IMR-90 (cell line): ENCODE measurements around the gene JMJD8. TPM values are rescaled to one million over a fixed set of nuclear protein-coding genes. Genes with fewer than 3 reads are reported as not detected.

ENCODE experiments used
- ATAC-seq: fragments of 200-7000 bp; cut with Tn5 transposase; 2 replicates; pipeline ENCODE4 v1.9.1; 2020; ENCODE audit warnings: low read depth, mild to moderate bottlenecking, moderate library complexity
- BruUV-seq: library from RNA; stranded (reverse); fragments of 400-500 nt; replicated peaks from 2 replicates; lab custom pipeline; 2021; lab: Mats Ljungman, UMichigan
- CTCF ChIA-PET: fragments of 300-600 bp; formaldehyde crosslinking; extraction: SDS; loops from one replicate; lab custom pipeline; 2021; ENCODE audit warnings: antibody characterized with exemption; lab: Yijun Ruan, JAX
- POLR2A ChIA-PET: fragments of 300-600 bp; sonication (Branson Sonifier 250); formaldehyde crosslinking; loops from one replicate; lab custom pipeline; 2022; ENCODE audit warnings: antibody characterized with exemption; ENCODE audit not compliant: unreplicated experiment; lab: Charles Lee
- DNase-seq: peaks from one replicate; pipeline ENCODE4 v3.0.0; 2013
- H2AFZ ChIP-seq: replicated peaks from 2 replicates; pipeline ENCODE3; 2013; ENCODE audit warnings: low read length, mild to moderate bottlenecking; ENCODE audit not compliant: poor library complexity
- H2AK5ac ChIP-seq: 2 replicates; pipeline ENCODE4 v1.6.1; 2013; ENCODE audit warnings: low read depth, low read length, inconsistent platforms
- H2AK9ac ChIP-seq: replicated peaks from 2 replicates; pipeline ENCODE3; 2013; ENCODE audit warnings: mild to moderate bottlenecking, low read depth, low read length, moderate library complexity; ENCODE audit not compliant: poor library complexity
- H2BK120ac ChIP-seq: 2 replicates; pipeline ENCODE4 v1.6.1; 2013; ENCODE audit warnings: low read depth, low read length, inconsistent platforms
- H2BK15ac ChIP-seq: 3 replicates; pipeline ENCODE4 v1.6.1; 2013; ENCODE audit warnings: low read depth, low read length, inconsistent platforms
- H2BK20ac ChIP-seq: 2 replicates; pipeline ENCODE4 v1.6.1; 2013; ENCODE audit warnings: low read depth, mild to moderate bottlenecking, inconsistent platforms, low read length, moderate library complexity
- H2BK5ac ChIP-seq: 2 replicates; pipeline ENCODE4 v1.6.1; 2013; ENCODE audit warnings: mild to moderate bottlenecking, low read depth, low read length, inconsistent platforms; ENCODE audit not compliant: poor library complexity, severe bottlenecking
- H3K14ac ChIP-seq: replicated peaks from 2 replicates; pipeline ENCODE4 v1.6.1; 2013; ENCODE audit warnings: low read depth, low read length, inconsistent platforms
- H3K18ac ChIP-seq: 2 replicates; pipeline ENCODE4 v1.6.1; 2013; ENCODE audit warnings: low read depth, low read length, control low read depth
- H3K23ac ChIP-seq: 2 replicates; pipeline ENCODE4 v1.6.1; 2013; ENCODE audit warnings: low read depth, low read length, inconsistent platforms
- H3K27ac ChIP-seq: 2 replicates; pipeline ENCODE4 v1.5.1; 2013; ENCODE audit warnings: mild to moderate bottlenecking, control low read depth, low read length; ENCODE audit not compliant: insufficient read depth
- H3K27me3 ChIP-seq: 2 replicates; pipeline ENCODE4 v1.6.1; 2013; ENCODE audit warnings: low read length; ENCODE audit not compliant: control insufficient read depth, insufficient read depth
- H3K36me3 ChIP-seq: 2 replicates; pipeline ENCODE4 v1.6.1; 2013; ENCODE audit warnings: low read length, mixed read lengths; ENCODE audit not compliant: control insufficient read depth, insufficient read depth
- H3K4ac ChIP-seq: 2 replicates; pipeline ENCODE4 v1.6.1; 2013; ENCODE audit warnings: low read depth, low read length, inconsistent platforms
- H3K4me1 ChIP-seq: 2 replicates; pipeline ENCODE4 v1.6.1; 2013; ENCODE audit warnings: low read length, mixed read lengths; ENCODE audit not compliant: control insufficient read depth, insufficient read depth
- H3K4me2 ChIP-seq: 2 replicates; pipeline ENCODE4 v1.6.1; 2013; ENCODE audit warnings: low read depth, mild to moderate bottlenecking, control low read depth, low read length, moderate library complexity
- H3K4me3 ChIP-seq: 2 replicates; pipeline ENCODE4 v1.5.1; 2013; ENCODE audit warnings: low read depth, mild to moderate bottlenecking, control low read depth, low read length, moderate library complexity; ENCODE audit not compliant: insufficient read depth
- H3K56ac ChIP-seq: 2 replicates; pipeline ENCODE4 v1.6.1; 2013; ENCODE audit warnings: low read length, inconsistent platforms; ENCODE audit not compliant: insufficient read depth; ENCODE audit errors: extremely low read depth
- H3K79me1 ChIP-seq, 2 experiments: 2 replicates each; pipeline ENCODE4 v1.6.1; 2013; ENCODE audit warnings: low read length in 2 of 2, inconsistent platforms in 1 of 2, low read depth in 1 of 2
- H3K9ac ChIP-seq: 2 replicates; pipeline ENCODE4 v1.6.1; 2013; ENCODE audit warnings: low read depth, low read length, control low read depth
- H3K9me1 ChIP-seq: 2 replicates; pipeline ENCODE4 v1.6.1; 2013; ENCODE audit warnings: low read length, inconsistent platforms; ENCODE audit not compliant: insufficient read depth
- H3K9me3 ChIP-seq: 2 replicates; pipeline ENCODE4 v1.6.1; 2013; ENCODE audit warnings: low read length; ENCODE audit not compliant: control insufficient read depth, insufficient read depth
- H4K20me1 ChIP-seq: 2 replicates; pipeline ENCODE4 v1.6.1; 2013; ENCODE audit warnings: low read length, inconsistent platforms; ENCODE audit not compliant: insufficient read depth
- H4K5ac ChIP-seq: 2 replicates; pipeline ENCODE4 v1.6.1; 2013; ENCODE audit warnings: mild to moderate bottlenecking, low read depth, low read length, control low read depth
- H4K8ac ChIP-seq, 2 experiments: 2 replicates each; pipeline ENCODE4 v1.6.1; 2013; ENCODE audit warnings: low read depth in 2 of 2, low read length in 2 of 2, control low read depth in 1 of 2, inconsistent platforms in 1 of 2
- H4K91ac ChIP-seq: 2 replicates; pipeline ENCODE4 v1.6.1; 2013; ENCODE audit warnings: low read depth, low read length, inconsistent platforms; ENCODE audit not compliant: insufficient read depth
- BHLHE40 ChIP-seq: fragments of 150-350 bp; IDR thresholded peaks from 2 replicates; pipeline ENCODE4 v1.6.1; 2016; ENCODE audit warnings: mild to moderate bottlenecking, low read depth, low read length
- MAFK ChIP-seq: IDR thresholded peaks from 2 replicates; pipeline ENCODE4 v1.6.1; 2012; ENCODE audit warnings: low read depth, low read length, improper control_type of control experiment
- NFE2L2 ChIP-seq: fragments of 150-350 bp; IDR thresholded peaks from 2 replicates; pipeline ENCODE4 v1.6.1; 2016; ENCODE audit warnings: low read depth, mild to moderate bottlenecking, low read length
- POLR2A ChIP-seq: IDR thresholded peaks from 2 replicates; pipeline ENCODE4 v1.6.1; 2012; ENCODE audit warnings: mild to moderate bottlenecking, low read depth, low read length
- RCOR1 ChIP-seq: IDR thresholded peaks from 2 replicates; pipeline ENCODE4 v1.6.1; 2012; ENCODE audit warnings: mild to moderate bottlenecking, low read length, improper control_type of control experiment; ENCODE audit not compliant: insufficient replicate concordance
- SMC3 ChIP-seq: fragments of 150-350 bp; IDR thresholded peaks from 2 replicates; pipeline ENCODE4 v1.6.1; 2016; ENCODE audit warnings: low read depth, mild to moderate bottlenecking, antibody characterized with exemption, low read length, moderate library complexity
- WGBS, 2 experiments: methylation state at CpG; one replicate each; pipeline versions ENCODE4 v1.1.5 to v1.1.7; 2013; ENCODE audit warnings: missing lambda C conversion rate in 2 of 2; ENCODE audit not compliant: insufficient read length in 1 of 2; ENCODE audit errors: extremely low coverage in 2 of 2; 5-methylcytosine and 5-hydroxymethylcytosine counted together
- dilution Hi-C: fragments of 300-500 bp; cut with HindIII; formaldehyde crosslinking; loops from one replicate; pipeline ENCODE4 v1.14.3; 2018; ENCODE audit warnings: low sequenced_read_pairs; ENCODE audit not compliant: unreplicated experiment
- in situ Hi-C: fragments of 300-500 bp; cut with MboI; formaldehyde crosslinking; loops from 3 replicates; pipeline ENCODE4 v1.14.3; 2019; ENCODE audit warnings: low sequenced_read_pairs, inconsistent platforms, mixed read lengths
- intact Hi-C: fragments of 100-400 bp; cut with micrococcal nuclease; formaldehyde crosslinking; loops from 2 replicates; pipeline ENCODE4 v1.10.0; 2022
- polyA plus RNA-seq, 3 experiments: library from polyadenylated mRNA; depleted of rRNA; stranded (reverse); fragments of >200 nt; gene quantifications; 2 replicates each; pipeline ENCODE4 v1.2.3, GENCODE V29; 2012; ENCODE audit warnings: low replicate concordance in 1 of 3
- total RNA-seq: library from RNA; depleted of rRNA; stranded (reverse); fragments of >200 nt; gene quantifications from 2 replicates; pipeline ENCODE4 v1.2.3, GENCODE V29; 2012

JMJD8 gene
- total and polyA plus RNA-seq, 2 of the 4 experiments (the other 2 are of a cell fraction), result 17.7 to 62.5 TPM

- Histone ChIP-seq H4K5ac (no peak overlapping the region), H3K4ac (no peak overlapping the region), H3K18ac (no peak overlapping the region), H3K9me3 (no peaks in the 10 kb centered on the region), H3K27ac (no peak overlapping the region), H3K27me3 (peaks cover 75% of the 10 kb centered on the region), H4K91ac (no peak overlapping the region), H3K14ac (no peak overlapping the region), H2BK120ac (no peak overlapping the region), H3K4me1 (no peaks in the 10 kb centered on the region), H2BK15ac (no peak overlapping the region), H3K79me1 (no peaks in the 10 kb centered on the region), H2BK20ac (no peak overlapping the region), H4K20me1 (peaks cover 8% of the 10 kb centered on the region), H2AK9ac (no peak overlapping the region), H3K36me3 (no peaks in the 10 kb centered on the region), H3K23ac (no peak overlapping the region), H3K9me1 (no peaks in the 10 kb centered on the region), H2AK5ac (no peak overlapping the region), H3K9ac (no peak overlapping the region), H3K56ac (no peak overlapping the region), H3K4me2 (no peak overlapping the region), H3K4me3 (no peak overlapping the region), H2BK5ac (no peak overlapping the region), H2AFZ (no peak overlapping the region), H4K8ac (no peak overlapping the region)
- DNase-seq, result no peak
- intact Hi-C loops (no loop called here), dilution Hi-C loops (no loop called here), in situ Hi-C loops (loop anchor here (25.0 kb wide), 1 partner anchor 360 kb away; the partner anchor contains the start of gene SSTR5)
- TF ChIP-seq SMC3 (no peak), RCOR1 (no peak), POLR2A (no peak), MAFK (no peak), NFE2L2 (no peak), BHLHE40 (no peak)
- no peak for ATAC-seq
- POLR2A ChIA-PET, result no interaction called here
- no TSS peak for BruUV-seq
- CTCF ChIA-PET, result no interaction called here
- 80% methylated on average over 13 of the region's 19 CpGs; no CpG with 5 or more reads in 1 of the 2 experiments for WGBS, 2 experiments
These were observed 18.2 kb upstream of the JMJD8 start for GRCh38 chr16:702341-702740.
